SK-N-MC (cell line): ENCODE measurements around the gene CHST15.

Source experiments
- EZH2 ChIP-seq: fragments of 200-600 bp; sonication (generic); IDR thresholded peaks from one replicate; pipeline ENCODE4 v1.6.1; 2017; ENCODE audit warnings: antibody characterized with exemption
- FOXP2 ChIP-seq: optimal IDR thresholded peaks from 2 replicates; pipeline ENCODE3; 2011; ENCODE audit warnings: mild to moderate bottlenecking, moderate library complexity; ENCODE audit not compliant: insufficient read depth; ENCODE audit errors: extremely low read length, control extremely low read depth

- no peak for TF ChIP-seq FOXP2
- TF ChIP-seq EZH2 = no peak
Observed at GRCh38 chr10:124057601-124058000, 35.8 kb downstream of the CHST15 start.
